Lung (tissue), 12 donors: ENCODE data around the gene C17orf107. TPM values are rescaled to one million over a fixed set of nuclear protein-coding genes. Genes with fewer than 3 reads are reported as not detected.

Experiments
- ATAC-seq: fragments of 200-7000 bp; cut with Tn5 transposase; one replicate; pipeline ENCODE4 v1.9.1; 2020; ENCODE audit warnings: moderate number of reproducible peaks; ENCODE audit not compliant: insufficient read depth, low FRiP score
- DNase-seq, 3 donors: peaks; one replicate each; pipeline ENCODE4 v3.0.0-alpha.2; 2013 to 2017
- H3K27ac ChIP-seq, 2 donors: one replicate each; pipeline ENCODE4 v1.5.1; 2013; ENCODE audit warnings: mild to moderate bottlenecking in 2 of 2, moderate library complexity in 2 of 2, control low read depth in 1 of 2, inconsistent platforms in 1 of 2, low read depth in 1 of 2, low read length in 1 of 2
- H3K27me3 ChIP-seq, 3 donors: one replicate each; pipeline ENCODE4 v1.5.1; 2013; ENCODE audit warnings: low read length in 2 of 3; ENCODE audit not compliant: control insufficient read depth in 3 of 3, insufficient read depth in 3 of 3
- H3K36me3 ChIP-seq, 4 donors: one replicate each; pipeline ENCODE4 v1.5.1; 2013; ENCODE audit warnings: low read length in 4 of 4, mild to moderate bottlenecking in 1 of 4, moderate library complexity in 1 of 4; ENCODE audit not compliant: control insufficient read depth in 4 of 4, insufficient read depth in 4 of 4
- H3K4me1 ChIP-seq, 5 donors: one replicate each; pipeline ENCODE4 v1.5.1; 2013; ENCODE audit warnings: low read length in 5 of 5, mild to moderate bottlenecking in 2 of 5, moderate library complexity in 1 of 5; ENCODE audit not compliant: control insufficient read depth in 5 of 5, insufficient read depth in 5 of 5
- H3K4me3 ChIP-seq: one replicate; pipeline ENCODE4 v1.5.1; 2013; ENCODE audit warnings: mild to moderate bottlenecking, control low read depth, moderate library complexity
- H3K9ac ChIP-seq, 2 donors: one replicate each; pipeline ENCODE4 v1.5.1; 2013; ENCODE audit warnings: low read length in 2 of 2, control low read depth in 1 of 2; ENCODE audit not compliant: insufficient read depth in 1 of 2
- H3K9me3 ChIP-seq, 4 donors: one replicate each; pipeline ENCODE4 v1.5.1; 2013; ENCODE audit warnings: low read length in 3 of 4, mild to moderate bottlenecking in 1 of 4, moderate library complexity in 1 of 4; ENCODE audit not compliant: control insufficient read depth in 4 of 4, insufficient read depth in 3 of 4
- CTCF ChIP-seq: IDR thresholded peaks from 2 replicates; pipeline ENCODE4 v1.5.1; 2012; ENCODE audit warnings: mild to moderate bottlenecking; ENCODE audit errors: control extremely low read depth, extremely low read depth
- WGBS, 2 donors: extraction: QIAGEN DNeasy Blood & Tissue Kit; methylation state at CpG; one replicate each; pipeline ENCODE4 v1.1.7; 2013; 5-methylcytosine and 5-hydroxymethylcytosine counted together
- polyA plus RNA-seq, 2 donors: library from polyadenylated mRNA; stranded (reverse); fragments of 200-250 nt; gene quantifications; one replicate each; pipeline ENCODE4 v1.2.1, GENCODE V29; 2013
- total RNA-seq, 2 donors: library from RNA; depleted of rRNA in 1 of 2; stranded (reverse); fragments of >200 nt in 1 of 2; gene quantifications; one replicate each; pipeline ENCODE4 v1.2.1, GENCODE V29; 2014 to 2021
- donor health status: control.
- donor health status: control.
- donor health status: Bipolar disorder and iron deficiency.
- donor health status: healthy.
- donor health status: DM: yes; HTN: yes; CAD: no.

Gene C17orf107
- total and polyA plus RNA-seq, 4 donors = 1.3 to 4.5 (median 2.8) TPM

GRCh38 chr17:4886830-4887229, 12.5 kb upstream of the C17orf107 start:
- no peak for DNase-seq
- 95 to 97% methylated on average over 12 of the region's 12 CpGs for WGBS, 2 donors
- no peaks in the 10 kb centered on the region for H3K9me3 ChIP-seq
- H3K9ac ChIP-seq = no peak overlapping the region
- peaks cover 7 to 65% (median 33%) of the 10 kb centered on the region in 4 donors for H3K36me3 ChIP-seq
- ATAC-seq = no peak
- no peak overlapping the region for H3K4me3 ChIP-seq
- no peak for TF ChIP-seq CTCF
- no peak overlapping the region for H3K27ac ChIP-seq
- H3K27me3 ChIP-seq = no peaks in the 10 kb centered on the region
- no peaks in the 10 kb centered on the region for H3K4me1 ChIP-seq

- Histone ChIP-seq H3K9ac (no peak overlapping the region), H3K27me3 (no peaks in the 10 kb centered on the region), H3K9me3 (no peaks in the 10 kb centered on the region), H3K4me3 (no peak overlapping the region), H3K4me1 (no peaks in the 10 kb centered on the region), H3K27ac (no peak overlapping the region), H3K36me3 (peaks cover 7 to 70% (median 34%) of the 10 kb centered on the region in 4 donors)
- DNase-seq (no peak), ATAC-seq (no peak)
- 92 to 93% methylated on average over 18 of the region's 18 CpGs for WGBS, 2 donors
- TF ChIP-seq CTCF = no peak
Measured at GRCh38 chr17:4887581-4887980, 11.8 kb upstream of the C17orf107 start.

GRCh38 chr17:4891411-4892410, 7.6 kb upstream of the C17orf107 start:
- H3K27me3 ChIP-seq = no peaks in the 10 kb centered on the region
- no peak for TF ChIP-seq CTCF
- no peak overlapping the region for H3K9ac ChIP-seq
- H3K36me3 ChIP-seq = peaks cover 7 to 83% (median 39%) of the 10 kb centered on the region in 4 donors
- 92 to 96% methylated on average over 41 to 42 of the region's 42 CpGs for WGBS, 2 donors
- no peak overlapping the region for H3K4me3 ChIP-seq
- no peaks in the 10 kb centered on the region for H3K4me1 ChIP-seq
- ATAC-seq = no peak
- H3K27ac ChIP-seq = no peak overlapping the region
- H3K9me3 ChIP-seq = no peaks in the 10 kb centered on the region
- DNase-seq = no peak
